Measurements from ENCODE around the gene LIPA. TPM values are rescaled to one million over a fixed set of nuclear protein-coding genes. Genes with fewer than 3 reads are reported as not detected.

Gene LIPA
- total RNA-seq (2021), result 32.4 and 45.2 TPM in 2 replicates
- percentile 42 among the genes with signal in this experiment for Bru-seq, nascent RNA
- percentile 48 among the genes with signal in this experiment for BruChase-seq, experiment 1, labeled RNA remaining after a 2-hour chase
- BruChase-seq, experiment 2, labeled RNA remaining after a 6-hour chase, result percentile 55 among the genes with signal in this experiment
- long read RNA-seq, transcript LIPA-202 (10 exons, 2,782 nt), result major isoform, 86 of 105 reads
- long read RNA-seq, partial matches to known transcripts, result 5 of 105 reads
- long read RNA-seq, other reads (novel, unspliced or antisense), result 14 of 105 reads

- Histone ChIP-seq H3K9me2 (ENCODE audit: insufficient read depth) (no peaks in the 10 kb centered on the region), H3K36me3 (ENCODE audit: low read depth) (no peaks in the 10 kb centered on the region), H3K4me1 (replicated peaks; ENCODE audit: insufficient read depth) (peaks cover 10% of the 10 kb centered on the region; the same call in 1 of the 2 replicates), H3K4me2 (peak within 1 kb of the TSS; percentile 92), H4K20me1 (ENCODE audit: insufficient read depth) (no peaks in the 10 kb centered on the region), H3K4me3 (peak within 1 kb of the TSS; percentile 89), H3F3A (ENCODE audit: insufficient read depth, low read depth) (no peaks in the 10 kb centered on the region), H3K27ac (peak within 1 kb of the TSS; percentile 32; the same call in 1 of the 2 replicates), H3K79me2 (ENCODE audit: low read depth) (peaks cover 19% of the 10 kb centered on the region), H3K9me3 (ENCODE audit: insufficient read depth, low read depth) (no peaks in the 10 kb centered on the region), H3K27me3 (ENCODE audit: insufficient read depth, low read depth) (no peaks in the 10 kb centered on the region), H2AFZ (peak within 1 kb of the TSS; percentile 93)
- POLR2A ChIA-PET (ENCODE audit: unreplicated experiment), result interaction anchor here (0.6 to 0.9 kb wide), 3 partner anchors 141 to 181 kb away, joined by 4 to 8 read pairs (median 6); partner anchors contain the start of gene IFIT1
- BruUV-seq (replicated peaks), result no TSS peak
- DNase-seq, result peak; percentile 88 to 90
- intact Hi-C loops (cut with micrococcal nuclease; ENCODE audit: unreplicated experiment), result no loop called here
- TF ChIP-seq, protein P1, sequence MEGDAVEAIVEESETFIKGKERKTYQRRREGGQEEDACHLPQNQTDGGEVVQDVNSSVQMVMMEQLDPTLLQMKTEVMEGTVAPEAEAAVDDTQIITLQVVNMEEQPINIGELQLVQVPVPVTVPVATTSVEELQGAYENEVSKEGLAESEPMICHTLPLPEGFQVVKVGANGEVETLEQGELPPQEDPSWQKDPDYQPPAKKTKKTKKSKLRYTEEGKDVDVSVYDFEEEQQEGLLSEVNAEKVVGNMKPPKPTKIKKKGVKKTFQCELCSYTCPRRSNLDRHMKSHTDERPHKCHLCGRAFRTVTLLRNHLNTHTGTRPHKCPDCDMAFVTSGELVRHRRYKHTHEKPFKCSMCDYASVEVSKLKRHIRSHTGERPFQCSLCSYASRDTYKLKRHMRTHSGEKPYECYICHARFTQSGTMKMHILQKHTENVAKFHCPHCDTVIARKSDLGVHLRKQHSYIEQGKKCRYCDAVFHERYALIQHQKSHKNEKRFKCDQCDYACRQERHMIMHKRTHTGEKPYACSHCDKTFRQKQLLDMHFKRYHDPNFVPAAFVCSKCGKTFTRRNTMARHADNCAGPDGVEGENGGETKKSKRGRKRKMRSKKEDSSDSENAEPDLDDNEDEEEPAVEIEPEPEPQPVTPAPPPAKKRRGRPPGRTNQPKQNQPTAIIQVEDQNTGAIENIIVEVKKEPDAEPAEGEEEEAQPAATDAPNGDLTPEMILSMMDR (conservative IDR thresholded peaks at IDR 0.05), result no peak
- no peak for TF ChIP-seq EZH2 (IDR thresholded peaks at IDR 0.05; ENCODE audit: low read depth)
- CTCF ChIA-PET, result interaction anchor here (0.6 kb wide), 2 partner anchors 80 to 670 kb away, joined by 3 read pairs; no protein-coding TSS in a partner anchor
Measured at GRCh38 chr10:89251409-89252224, at the start of gene LIPA. Gene LIPA (minus strand): TSS chr10:89251775. CDS start chr10:89247648, 4,127 bp downstream.

GRCh38 chr10:89301232-89301631 lies 49.7 kb upstream of the LIPA start:
- Histone ChIP-seq H3K9me3 (ENCODE audit: insufficient read depth, low read depth) (no peaks in the 10 kb centered on the region; the same call in 1 of the 2 replicates), H3K4me2 (peak overlapping the region; percentile 77), H3K9me2 (ENCODE audit: insufficient read depth) (no peaks in the 10 kb centered on the region), H3K27ac (peak overlapping the region; percentile 89), H3K27me3 (ENCODE audit: insufficient read depth, low read depth) (no peaks in the 10 kb centered on the region), H3K79me2 (ENCODE audit: low read depth) (no peaks in the 10 kb centered on the region), H3K4me1 (replicated peaks; ENCODE audit: insufficient read depth) (peaks cover 39% of the 10 kb centered on the region), H3K36me3 (ENCODE audit: low read depth) (peaks cover 3% of the 10 kb centered on the region; the same call in 1 of the 2 replicates), H3K4me3 (peak overlapping the region; percentile 59; the same call in 1 of the 2 replicates), H2AFZ (peak overlapping the region; percentile 79), H3F3A (ENCODE audit: insufficient read depth, low read depth) (peaks cover 12% of the 10 kb centered on the region; the same call in 1 of the 2 replicates), H4K20me1 (ENCODE audit: insufficient read depth) (no peaks in the 10 kb centered on the region)
- no peak for TF ChIP-seq EZH2 (IDR thresholded peaks at IDR 0.05; ENCODE audit: low read depth)
- TF ChIP-seq, protein P1 (conservative IDR thresholded peaks at IDR 0.05), result no peak
- no peak for DNase-seq
- intact Hi-C loops (cut with micrococcal nuclease; ENCODE audit: unreplicated experiment), result no loop called here
- ChIA-PET CTCF (no interaction called here), POLR2A (ENCODE audit: unreplicated experiment) (interaction anchor here (0.5 to 0.6 kb wide), 2 partner anchors 27 to 51 kb away, joined by 5 read pairs; partner anchors contain the start of gene IFIT3)
- BruUV-seq (replicated peaks), result no TSS peak

- POLR2A ChIA-PET (ENCODE audit: unreplicated experiment), result interaction anchor here (0.6 kb wide), 1 partner anchor 53 kb away, joined by 10 read pairs; no protein-coding TSS in a partner anchor
Measured at GRCh38 chr10:89299031-89299430, 47.5 kb upstream of the LIPA start.

More at GRCh38 chr10:89299031-89299430, 47.5 kb upstream of the LIPA start:
- no peak overlapping the region for H2AFZ ChIP-seq
- H3K36me3 ChIP-seq (ENCODE audit: low read depth), result no peaks in the 10 kb centered on the region
- DNase-seq, result no peak
- H4K20me1 ChIP-seq (ENCODE audit: insufficient read depth), result no peaks in the 10 kb centered on the region
- H3K27ac ChIP-seq, result no peak overlapping the region
- H3K79me2 ChIP-seq (ENCODE audit: low read depth), result no peaks in the 10 kb centered on the region
- peaks cover 39% of the 10 kb centered on the region for H3K4me1 ChIP-seq (replicated peaks; ENCODE audit: insufficient read depth)
- no peak overlapping the region for H3K4me3 ChIP-seq
- CTCF ChIA-PET, result no interaction called here
- peaks cover 12% of the 10 kb centered on the region; the same call in 1 of the 2 replicates for H3F3A ChIP-seq (ENCODE audit: insufficient read depth, low read depth)
- intact Hi-C loops (cut with micrococcal nuclease; ENCODE audit: unreplicated experiment), result no loop called here
- no TSS peak for BruUV-seq (replicated peaks)
- no peaks in the 10 kb centered on the region for H3K27me3 ChIP-seq (ENCODE audit: insufficient read depth, low read depth)
- TF ChIP-seq, protein P1 (conservative IDR thresholded peaks at IDR 0.05), result no peak
- TF ChIP-seq EZH2 (IDR thresholded peaks at IDR 0.05; ENCODE audit: low read depth), result no peak
- no peaks in the 10 kb centered on the region for H3K9me2 ChIP-seq (ENCODE audit: insufficient read depth)
- H3K4me2 ChIP-seq, result no peak overlapping the region
- no peaks in the 10 kb centered on the region; the same call in 1 of the 2 replicates for H3K9me3 ChIP-seq (ENCODE audit: insufficient read depth, low read depth)
